HG02588 (cell line): Measurements from ENCODE around the gene IFT22.
"Not testable (repeated sequence)": the region's sequence is repeated elsewhere in the genome, so short reads cannot be mapped to it uniquely, and the experiment has no call there.

Source experiments
- ATAC-seq: cut with Tn5 transposase; IDR thresholded peaks from one replicate; pipeline ENCODE4 v1.9.1; 2021; ENCODE audit warnings: mild to moderate bottlenecking, moderate library complexity; ENCODE audit not compliant: unreplicated experiment

The IFT22 gene

DNA sequence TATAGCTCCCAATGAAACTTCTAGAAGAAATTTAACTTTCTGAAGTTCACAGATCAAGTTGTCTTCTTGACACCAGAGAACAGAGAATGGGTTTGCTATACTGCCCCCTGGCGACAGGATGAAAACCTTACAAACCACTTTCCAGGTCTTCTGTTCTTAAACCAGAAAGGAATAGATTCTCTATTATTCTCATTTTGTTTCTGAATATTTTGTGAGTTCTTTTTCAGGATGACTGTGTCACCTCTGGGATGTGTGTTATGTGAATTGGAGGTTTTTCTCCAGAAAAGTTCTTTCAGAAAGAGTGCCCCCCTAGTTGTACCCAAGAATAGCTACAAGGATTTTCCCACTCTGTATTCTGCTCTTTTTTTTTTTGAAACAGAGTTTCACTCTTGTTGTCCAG is 6.3 kb downstream of the IFT22 start:
- no peak for ATAC-seq

DNA sequence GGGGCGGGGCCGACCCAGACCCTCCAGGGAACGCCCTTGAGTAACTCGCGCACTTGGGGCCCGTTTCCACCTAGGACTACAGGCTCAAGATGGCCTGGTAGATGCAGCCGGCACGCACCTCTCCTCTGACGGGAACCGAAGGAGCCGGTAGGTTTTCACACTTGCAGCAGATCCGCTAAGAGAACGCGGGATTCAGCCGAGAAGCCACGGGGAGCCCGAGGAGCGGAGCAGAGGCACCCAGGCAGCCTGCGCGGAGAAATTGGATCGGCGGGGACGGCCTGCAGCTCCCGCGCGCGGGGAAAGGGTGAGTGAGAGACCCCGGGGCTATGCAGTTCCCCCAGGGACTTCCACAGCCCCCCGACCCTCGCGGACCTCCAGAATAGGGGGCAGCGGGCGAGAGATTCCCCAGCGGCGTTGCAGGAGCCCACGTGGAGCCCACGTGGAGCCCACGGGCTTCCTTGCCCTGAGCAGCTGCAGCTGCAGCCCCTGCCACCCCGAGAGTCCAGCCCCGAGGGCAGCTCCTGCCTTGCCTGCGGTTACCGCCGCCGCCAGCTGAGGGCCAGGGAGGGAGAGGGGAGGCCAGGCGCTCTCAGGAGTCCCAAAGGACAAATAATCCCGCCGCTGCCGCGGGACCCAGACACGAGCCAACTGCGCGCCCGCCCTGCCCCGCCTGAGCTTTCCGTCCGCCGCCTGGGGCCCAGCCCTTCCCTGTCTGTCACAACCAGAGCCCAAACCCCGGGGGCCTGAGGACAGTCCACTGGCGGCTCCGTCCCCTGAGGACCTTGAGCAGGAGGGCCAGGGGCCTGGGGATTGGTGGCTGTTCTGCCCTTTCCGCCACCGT is 13.1 kb downstream of the IFT22 start:
- ATAC-seq = no peak

- ATAC-seq = no peak
Measured at GRCh38 chr7:101306307-101306706, 15.3 kb downstream of the IFT22 start.

DNA sequence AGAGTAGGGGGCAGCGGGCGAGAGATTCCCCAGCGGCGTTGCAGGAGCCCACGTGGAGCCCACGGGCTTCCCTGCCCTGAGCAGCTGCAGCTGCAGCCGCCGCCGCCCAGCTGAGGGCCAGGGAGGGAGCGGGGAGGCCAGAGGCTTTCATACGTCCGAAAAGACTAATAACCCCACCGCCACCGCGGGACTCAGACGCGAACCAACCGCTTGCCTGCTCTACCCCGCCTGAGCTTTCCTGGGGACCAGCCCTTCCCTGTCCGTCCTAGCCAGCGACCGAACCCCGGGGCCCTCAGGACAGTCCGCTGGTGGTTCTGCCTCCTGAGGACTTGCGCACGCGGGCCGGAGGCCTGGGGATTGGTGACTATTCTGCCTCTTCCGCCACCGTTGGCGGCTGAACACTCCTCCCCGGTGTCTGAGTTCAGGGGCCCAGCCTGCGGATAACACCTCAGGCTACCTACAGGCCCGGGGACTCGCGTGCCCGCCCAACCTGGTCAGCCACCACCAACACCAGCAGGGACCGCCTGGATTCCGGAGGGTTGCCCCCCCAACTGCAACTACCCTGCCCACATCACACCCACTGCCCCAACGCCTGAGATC is 18.4 kb downstream of the IFT22 start:
- no peak for ATAC-seq

DNA sequence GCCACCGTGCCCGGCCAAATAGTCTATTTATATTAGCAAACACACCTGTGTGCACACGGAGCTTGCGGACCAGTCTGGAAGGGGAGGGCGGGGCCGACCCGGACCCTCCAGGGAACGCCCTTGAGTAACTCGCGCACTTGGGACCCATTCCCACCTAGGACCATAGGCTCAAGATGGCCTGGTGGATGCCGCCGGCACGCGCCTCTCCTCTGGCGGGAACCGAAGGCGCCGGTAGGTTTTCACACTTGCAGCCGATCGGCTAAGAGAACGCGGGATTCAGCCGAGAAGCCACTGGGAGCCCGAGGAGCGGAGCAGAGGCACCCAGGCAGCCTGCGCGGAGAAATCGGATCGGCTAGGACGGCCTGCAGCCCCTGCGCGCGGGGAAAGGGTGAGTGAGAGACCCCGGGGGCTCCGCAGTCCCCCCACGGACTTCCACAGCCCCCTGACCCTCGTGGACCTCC is 18.9 kb downstream of the IFT22 start:
- ATAC-seq = no peak

DNA sequence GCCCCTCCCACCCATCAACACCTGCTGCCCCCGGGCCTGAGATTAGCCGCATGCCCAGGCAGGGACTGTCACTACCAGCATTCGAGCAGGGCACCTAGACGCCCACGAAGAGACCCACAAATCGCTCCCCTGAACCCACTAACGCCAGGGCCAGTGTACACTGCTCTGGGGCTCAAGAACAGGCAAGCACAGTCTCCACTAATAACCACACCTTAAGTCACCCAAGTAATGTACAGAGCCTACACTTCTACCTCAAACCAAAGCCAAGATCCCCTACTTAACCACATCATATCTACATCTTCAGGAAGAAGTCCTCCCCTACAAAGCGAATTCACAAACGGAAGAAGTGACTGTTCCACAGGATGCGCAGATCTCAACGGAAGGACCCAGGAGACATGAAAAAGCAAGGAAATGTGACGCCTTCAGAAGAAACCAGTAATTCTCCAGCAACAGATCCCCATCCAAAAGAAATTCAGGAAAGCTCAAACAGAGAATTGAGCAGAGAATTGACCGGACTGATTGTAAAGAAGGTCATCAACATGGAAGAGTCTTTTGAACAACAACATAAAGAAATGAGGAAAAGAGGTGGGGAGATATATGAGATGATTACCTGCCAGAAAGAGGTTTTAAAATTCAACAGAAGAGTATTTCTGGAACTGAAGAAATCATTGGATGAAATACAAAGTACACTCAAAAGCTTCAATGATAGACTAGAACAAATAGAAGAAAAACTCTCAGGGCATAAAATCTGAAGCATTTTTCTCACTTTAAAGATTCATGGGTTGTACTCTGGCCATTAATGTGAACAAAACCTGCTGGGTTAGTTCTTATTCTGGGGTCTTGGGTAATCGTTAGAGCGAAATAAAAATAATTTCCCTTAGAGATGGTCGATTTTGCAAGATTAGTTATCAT is 20.9 kb downstream of the IFT22 start:
- no peak for ATAC-seq

DNA sequence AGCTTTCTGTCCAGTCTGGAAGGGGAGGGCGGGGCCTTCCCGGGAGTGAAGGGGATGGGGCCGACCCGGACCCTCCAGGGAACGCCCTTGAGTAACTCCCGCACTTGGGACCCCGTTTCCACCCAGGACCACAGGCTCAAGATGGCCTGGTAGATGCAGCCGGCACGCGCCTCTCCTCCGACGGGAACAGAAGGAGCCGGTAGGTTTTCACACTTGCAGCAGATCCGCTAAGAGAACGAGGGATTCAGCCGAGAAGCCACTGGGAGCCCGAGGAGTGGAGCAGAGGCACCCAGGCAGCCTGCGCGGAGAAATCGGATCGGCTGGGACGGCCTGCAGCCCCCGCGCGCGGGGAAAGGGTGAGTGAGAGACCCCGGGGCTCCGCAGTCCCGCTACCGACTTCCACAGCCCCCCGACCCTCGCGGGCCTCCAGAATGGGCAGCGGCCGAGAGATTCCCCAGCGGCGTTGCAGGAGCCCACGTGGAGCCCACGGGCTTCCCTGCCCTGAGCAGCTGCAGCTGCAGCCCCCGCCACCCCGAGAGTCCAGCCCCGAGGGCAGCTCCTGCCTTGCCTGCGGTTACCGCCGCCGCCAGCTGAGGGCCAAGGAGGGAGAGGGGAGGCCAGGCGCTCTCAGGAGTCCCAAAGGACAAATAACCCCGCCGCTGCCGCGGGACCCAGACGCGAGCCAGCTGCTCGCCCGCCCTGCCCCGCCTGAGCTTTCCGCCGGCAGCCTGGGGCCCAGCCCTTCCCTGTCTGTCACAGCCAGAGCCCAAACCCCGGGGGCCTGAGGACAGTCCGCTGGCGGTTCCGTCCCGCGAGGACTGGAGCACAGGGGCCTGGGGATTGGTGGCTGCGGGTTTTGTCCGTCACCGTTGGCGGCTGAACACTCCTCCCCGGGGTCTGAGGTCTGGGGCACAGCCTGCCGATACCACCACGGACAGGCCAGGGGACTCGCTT is 21.8 kb downstream of the IFT22 start:
- ATAC-seq = no peak

DNA sequence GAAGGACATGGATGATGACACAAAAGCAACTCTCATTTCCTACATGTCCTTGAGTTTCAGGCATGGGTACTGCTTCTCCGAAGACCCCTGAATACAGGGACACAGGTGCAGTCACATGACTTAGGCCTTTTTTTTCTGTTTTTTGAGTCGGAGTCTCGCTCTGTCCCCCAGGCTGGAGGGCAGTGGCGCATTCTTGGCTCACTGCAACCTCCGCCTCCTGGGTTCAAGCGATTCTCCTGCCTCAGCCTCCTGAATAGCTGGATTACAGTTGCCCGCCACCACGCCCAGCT is 26.8 kb downstream of the IFT22 start:
- ATAC-seq = no peak

GRCh38 chr7:101294039-101294831 is 27.4 kb downstream of the IFT22 start:
- no peak for ATAC-seq

DNA sequence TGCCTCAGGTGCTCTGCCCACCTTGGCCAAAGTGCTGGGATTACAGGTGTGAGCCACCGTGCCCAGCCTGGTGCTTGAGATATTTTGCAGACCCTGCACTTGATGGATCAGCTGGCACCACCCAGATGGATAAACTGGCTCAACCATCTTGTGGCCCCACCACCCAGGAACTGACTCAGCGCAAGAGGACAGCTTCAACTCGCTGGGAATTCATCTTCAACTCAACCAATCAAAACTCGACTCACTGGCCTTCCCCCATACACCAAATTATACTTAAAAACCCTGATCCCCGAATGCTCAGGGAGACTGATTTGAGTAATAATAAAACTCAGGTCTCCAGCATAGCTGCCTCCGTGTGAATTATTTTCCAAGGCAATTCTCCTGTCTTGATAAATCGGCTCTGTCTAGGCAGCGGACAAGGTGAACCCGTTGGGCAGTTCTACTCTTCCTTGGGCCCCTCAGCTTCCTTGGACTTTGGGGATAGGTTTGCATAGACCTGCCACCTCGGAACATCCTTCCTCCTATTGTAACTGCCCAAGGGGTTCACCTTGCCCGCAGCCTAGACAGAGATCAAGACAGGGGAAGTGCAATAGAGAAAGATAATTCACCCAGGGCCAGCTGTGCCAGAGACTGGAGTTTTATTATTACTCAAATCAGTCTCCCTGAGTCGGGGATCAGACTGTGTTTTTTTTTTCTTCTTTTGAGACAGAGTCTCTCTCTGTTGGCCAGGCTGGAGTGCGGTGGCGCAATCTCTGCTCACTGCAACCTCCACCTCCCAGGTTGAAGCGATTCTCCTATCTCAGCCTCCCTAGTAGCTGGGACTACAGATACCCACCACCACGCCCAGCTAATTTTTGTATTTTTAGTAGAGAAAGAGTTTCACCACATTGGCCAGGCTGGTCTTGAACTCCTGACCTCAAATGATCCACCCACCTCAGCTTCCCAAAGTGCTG is 28.3 kb downstream of the IFT22 start:
- not testable (repeated sequence) for ATAC-seq

DNA sequence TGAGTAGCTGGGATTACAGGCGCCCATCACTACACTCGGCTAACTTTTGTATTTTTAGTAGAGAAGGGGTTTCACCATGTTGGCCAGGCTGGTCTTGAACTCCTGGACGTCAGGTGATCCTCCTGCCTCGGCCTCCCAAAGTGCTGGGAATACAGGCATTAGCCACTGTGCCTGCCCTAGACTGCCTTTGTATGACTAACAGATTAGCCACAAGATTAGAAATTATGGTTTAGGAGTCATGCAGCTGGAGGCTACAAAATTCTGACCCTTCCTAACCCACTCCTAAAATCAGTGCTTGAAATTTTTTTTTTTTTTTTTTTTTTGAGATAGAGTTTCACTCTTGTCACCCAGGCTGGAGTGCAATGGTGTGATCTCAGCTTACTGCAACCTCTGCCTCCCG is 29.0 kb downstream of the IFT22 start:
- not testable (repeated sequence) for ATAC-seq

DNA sequence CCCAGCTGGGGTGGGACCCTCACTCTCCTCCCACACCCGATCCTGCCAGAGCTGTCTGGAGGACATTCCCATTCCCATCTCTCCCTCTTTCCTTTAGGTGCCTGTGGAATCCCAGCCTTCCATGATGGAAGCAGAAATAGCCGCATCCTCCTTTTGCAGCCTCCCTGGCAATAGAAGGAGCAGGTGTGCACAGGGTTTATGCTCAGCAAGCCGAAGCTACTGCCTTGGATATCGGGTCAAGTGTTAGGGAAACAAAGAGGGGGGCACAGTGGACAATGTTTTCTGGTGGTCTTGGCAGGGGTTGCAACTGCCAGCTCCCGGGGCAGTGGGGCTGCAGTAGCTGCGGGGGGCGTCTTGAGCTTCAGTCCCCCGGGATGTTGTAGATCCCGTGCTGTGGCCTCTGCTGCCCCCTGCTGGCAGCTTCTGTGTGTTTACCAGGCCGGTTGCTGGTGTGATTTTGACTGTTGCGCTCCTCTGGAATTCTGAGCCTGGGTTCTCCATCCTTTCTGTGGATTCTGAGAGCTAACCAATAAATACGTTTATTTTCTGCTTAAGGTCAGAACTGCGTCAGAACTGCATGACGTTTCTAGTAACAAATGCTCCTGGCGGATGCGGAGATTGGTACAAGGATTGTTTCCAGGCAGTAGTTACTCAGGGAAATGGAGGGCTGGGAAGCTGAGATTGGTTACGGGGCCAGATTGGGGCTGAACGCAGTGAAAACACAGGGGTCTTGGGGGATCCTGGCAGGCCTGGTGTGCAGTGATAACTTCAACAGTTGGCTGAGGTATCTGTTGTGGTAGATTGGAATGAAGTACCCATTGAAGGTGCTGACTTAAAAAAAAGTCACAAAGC is 31.2 kb downstream of the IFT22 start:
- peak; percentile 24 for ATAC-seq

GRCh38 chr7:101289687-101290086 is 31.9 kb downstream of the IFT22 start:
- ATAC-seq = peak; percentile 77

DNA sequence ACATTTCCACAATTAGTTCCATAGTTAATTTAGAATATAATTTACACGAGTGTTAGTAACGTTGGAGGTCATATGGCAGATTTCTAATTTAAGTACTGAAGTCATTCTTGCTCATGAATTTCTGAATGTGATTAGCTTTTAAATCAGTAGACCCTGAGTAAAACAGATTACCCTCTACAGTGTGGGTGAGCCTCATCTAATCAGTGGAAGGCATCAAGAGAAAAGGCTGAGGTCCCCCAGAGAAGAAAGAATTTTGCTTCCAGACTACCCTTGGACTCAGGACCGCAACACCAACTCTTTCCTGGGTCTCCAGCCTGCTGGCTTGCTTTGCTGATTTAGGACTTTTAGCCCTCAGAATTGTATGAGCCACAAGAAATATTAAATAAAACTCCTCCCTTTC is 33.2 kb downstream of the IFT22 start:
- ATAC-seq = no peak

- ATAC-seq = no peak
Measured at GRCh38 chr7:101287032-101287431, 34.6 kb downstream of the IFT22 start.

GRCh38 chr7:101285880-101286279 is 35.7 kb downstream of the IFT22 start:
- ATAC-seq = not testable (repeated sequence)

- ATAC-seq = no peak
Measured at GRCh38 chr7:101285171-101285570, 36.4 kb downstream of the IFT22 start.

DNA sequence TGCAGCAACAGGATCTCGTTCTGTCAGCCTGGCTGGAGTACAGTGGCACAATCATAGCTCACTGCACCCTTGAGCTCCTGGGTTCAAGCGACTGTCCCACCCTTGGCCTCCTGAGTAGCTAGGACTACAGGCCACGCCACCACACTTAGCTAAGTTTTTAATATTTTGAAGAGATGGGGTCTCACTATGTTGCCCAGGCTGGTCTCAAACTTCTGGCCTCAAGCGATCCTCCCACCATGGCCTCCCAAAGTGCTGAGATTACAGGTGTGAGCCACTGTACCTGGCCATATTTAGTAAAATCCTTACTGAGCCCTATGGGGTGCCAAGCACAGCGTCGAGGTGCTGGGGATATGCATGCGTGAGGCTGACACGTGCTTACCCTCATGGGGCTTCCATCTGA is 40.7 kb downstream of the IFT22 start:
- not testable (repeated sequence) for ATAC-seq
